Caki2 (cell line): ENCODE data around the gene FARSB. TPM values are rescaled to one million over a fixed set of nuclear protein-coding genes. Genes with fewer than 3 reads are reported as not detected.
"Not testable (repeated sequence)": the region's sequence is repeated elsewhere in the genome, so short reads cannot be mapped to it uniquely, and the experiment has no call there.

Source experiments
- DNase-seq: peaks from one replicate; pipeline ENCODE4 v3.0.0-alpha.2; 2015; ENCODE audit warnings: low read depth
- in situ Hi-C: cut with HindIII; loops from 2 replicates; pipeline ENCODE4 v1.10.0; 2016; ENCODE audit warnings: low sequenced_read_pairs, low pct_unique_long_range_greater_than_20kb, mixed read lengths
- total RNA-seq: library from RNA; depleted of rRNA; stranded (reverse); fragments of >200 nt; shearing (Covaris generic); gene quantifications from 2 replicates; pipeline ENCODE4 v1.2.3, GENCODE V29; 2014; ENCODE audit warnings: low replicate concordance; rRNA removed

The FARSB gene
- total RNA-seq: 1.6 and 3.4 TPM in 2 replicates

GRCh38 chr2:222655787-222656525, at the start of gene FARSB:
Gene FARSB, minus strand, starts transcription at chr2:222656092. Its CDS starts 19 bp downstream, at chr2:222656073.
- in situ Hi-C loops: no loop called here
- DNase-seq: peak; percentile 95

GRCh38 chr2:222703886-222704285, 48.0 kb upstream of the FARSB start:
- DNase-seq: no peak
- in situ Hi-C loops: no loop called here

GRCh38 chr2:222703091-222703490, 47.2 kb upstream of the FARSB start:
- DNase-seq: no peak
- in situ Hi-C loops: no loop called here

GRCh38 chr2:222701721-222702131, 45.8 kb upstream of the FARSB start:
- in situ Hi-C loops: no loop called here
- DNase-seq: no peak

GRCh38 chr2:222701233-222701632, 45.3 kb upstream of the FARSB start:
- no peak for DNase-seq
- in situ Hi-C loops: no loop called here

GRCh38 chr2:222698276-222698675, 42.4 kb upstream of the FARSB start:
- DNase-seq: no peak
- in situ Hi-C loops: no loop called here

- in situ Hi-C loops: no loop called here
- no peak for DNase-seq
Observed at GRCh38 chr2:222693837-222694236, 37.9 kb upstream of the FARSB start.

- in situ Hi-C loops, DNase-seq: not testable (repeated sequence)
Observed at GRCh38 chr2:222693413-222693812, 37.5 kb upstream of the FARSB start.

- in situ Hi-C loops: no loop called here
- peak; percentile 56 for DNase-seq
Observed at GRCh38 chr2:222690564-222691200, 34.8 kb upstream of the FARSB start.

- in situ Hi-C loops: no loop called here
- DNase-seq: no peak
Observed at GRCh38 chr2:222689322-222689721, 33.4 kb upstream of the FARSB start.

GRCh38 chr2:222688917-222689316, 33.0 kb upstream of the FARSB start:
- in situ Hi-C loops: no loop called here
- DNase-seq: no peak

- in situ Hi-C loops: no loop called here
Observed at GRCh38 chr2:222686086-222686750, 30.3 kb upstream of the FARSB start.

GRCh38 chr2:222683805-222684204, 27.9 kb upstream of the FARSB start:
- DNase-seq: no peak
- in situ Hi-C loops: no loop called here

More at GRCh38 chr2:222686086-222686750, 30.3 kb upstream of the FARSB start:
- DNase-seq: no peak

GRCh38 chr2:222677981-222678380, 22.1 kb upstream of the FARSB start:
- no peak for DNase-seq
- in situ Hi-C loops: no loop called here

GRCh38 chr2:222673883-222674282, 18.0 kb upstream of the FARSB start:
- in situ Hi-C loops: no loop called here
- DNase-seq: no peak

- DNase-seq: no peak
- in situ Hi-C loops: no loop called here
Observed at GRCh38 chr2:222673273-222673672, 17.4 kb upstream of the FARSB start.

GRCh38 chr2:222672068-222672401, 16.1 kb upstream of the FARSB start:
- in situ Hi-C loops: no loop called here
- no peak for DNase-seq

- no peak for DNase-seq
Observed at GRCh38 chr2:222671259-222672067, 15.6 kb upstream of the FARSB start, which contains the start of gene MOGAT1. Gene MOGAT1, plus strand, starts transcription at chr2:222671658. Its CDS starts 128 bp downstream, at chr2:222671786.

More at GRCh38 chr2:222671259-222672067, 15.6 kb upstream of the FARSB start, which contains the start of gene MOGAT1:
- in situ Hi-C loops: no loop called here
